Measurements from ENCODE around the gene SRRM2.

The SRRM2 gene

DNA sequence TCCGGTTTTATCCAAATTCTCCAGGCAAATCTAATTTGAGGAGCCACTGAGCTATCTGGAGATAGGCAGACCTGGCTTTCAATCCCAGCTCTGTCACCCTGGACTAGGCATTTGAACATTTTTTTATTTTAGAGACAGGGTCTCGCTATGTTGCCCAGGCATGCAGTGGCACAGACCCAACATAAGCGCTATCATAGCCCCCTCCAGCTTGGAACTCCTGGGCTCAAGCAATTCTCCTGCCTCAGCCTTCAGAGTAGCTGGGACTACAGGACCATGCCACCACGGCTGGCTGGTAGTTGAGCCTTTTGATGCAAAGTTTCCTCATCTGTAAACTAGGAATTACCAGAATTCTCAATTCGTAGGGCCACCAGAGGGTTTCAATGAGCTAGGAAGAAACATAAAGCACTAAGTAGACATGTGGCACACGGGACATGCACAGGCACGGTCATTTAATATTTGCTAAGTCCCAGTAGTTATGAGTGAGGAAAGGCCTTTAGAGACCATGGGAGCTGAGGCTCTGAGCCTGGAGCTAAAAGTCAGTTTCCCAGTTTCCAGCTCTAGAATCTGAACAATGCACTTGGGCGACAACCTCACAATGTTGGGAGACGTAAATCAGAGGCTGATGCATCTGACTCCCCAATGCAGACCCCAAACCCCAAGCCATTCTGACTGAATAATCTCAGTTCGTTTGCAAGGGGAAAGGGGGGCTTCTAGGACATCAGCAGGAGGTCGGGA lies 23.5 kb downstream of the SRRM2 start:
- no peak for TF ChIP-seq CTCF (IDR thresholded peaks at IDR 0.05; ENCODE audit: low read depth, low read length)
- no peak for TF ChIP-seq EZH2phosphoT487 (IDR thresholded peaks at IDR 0.05; ENCODE audit: low read depth)
- no peaks in the 10 kb centered on the region for H3K9me3 ChIP-seq (ENCODE audit: insufficient read depth, low read length)
- H3K9ac ChIP-seq (ENCODE audit: low read length) = peak overlapping the region; percentile 88
- peaks cover 19% of the 10 kb centered on the region for H3K36me3 ChIP-seq (replicated peaks; ENCODE audit: low read depth, low read length)
- H4K20me1 ChIP-seq (ENCODE audit: insufficient read depth, low read length) = peaks cover 16% of the 10 kb centered on the region
- no peak overlapping the region for H2AFZ ChIP-seq (ENCODE audit: low read depth, low read length)
- peaks cover 56% of the 10 kb centered on the region for H3K79me2 ChIP-seq (ENCODE audit: low read length)
- H3K4me3 ChIP-seq (ENCODE audit: low read length) = peak overlapping the region; percentile 97
- H3K27me3 ChIP-seq (ENCODE audit: low read depth, low read length) = no peaks in the 10 kb centered on the region
- peaks cover 18% of the 10 kb centered on the region; the same call in 1 of the 2 replicates for H3K4me1 ChIP-seq (ENCODE audit: low read length)
- H3K27ac ChIP-seq (ENCODE audit: low read length) = no peak overlapping the region
- peak overlapping the region; percentile 87 for H3K4me2 ChIP-seq (ENCODE audit: low read length)

DNA sequence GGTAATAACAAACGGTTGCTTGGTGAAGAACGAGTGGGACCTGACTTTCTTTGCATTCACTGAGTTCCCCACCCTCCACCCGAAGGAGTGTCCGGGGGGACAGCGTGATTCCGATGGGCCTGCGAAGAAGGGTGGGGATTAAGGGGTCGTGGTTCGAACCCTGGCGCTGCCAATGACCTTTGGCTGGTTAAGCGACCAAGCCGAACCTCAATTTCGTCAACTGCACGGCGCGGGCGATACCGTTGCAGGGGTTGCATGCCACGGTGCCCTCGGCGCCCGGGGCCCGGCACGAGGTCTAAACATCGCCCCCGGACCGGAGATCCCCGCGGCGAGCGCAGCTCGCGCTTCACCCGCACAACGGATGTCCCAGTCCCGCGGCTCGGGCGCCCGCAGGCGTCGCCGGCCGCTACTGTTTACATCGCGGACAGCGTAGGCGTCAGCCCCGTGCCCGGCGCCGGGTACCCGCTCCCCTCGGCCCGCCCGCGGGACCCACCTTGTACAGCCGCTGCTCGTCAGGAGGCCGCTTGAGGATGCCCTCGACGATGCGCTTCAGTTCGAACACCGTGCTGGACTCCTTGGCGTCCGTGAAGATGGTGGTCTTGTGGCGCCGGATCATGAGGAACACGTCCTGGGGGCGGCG lies 24.2 kb downstream of the SRRM2 start:
- Histone ChIP-seq H3K4me1 (ENCODE audit: low read length) (peaks cover 18% of the 10 kb centered on the region; the same call in 1 of the 2 replicates), H3K9ac (ENCODE audit: low read length) (peak overlapping the region; percentile 88), H3K4me2 (ENCODE audit: low read length) (peak overlapping the region; percentile 87), H3K27me3 (ENCODE audit: low read depth, low read length) (no peaks in the 10 kb centered on the region), H3K36me3 (replicated peaks; ENCODE audit: low read depth, low read length) (peaks cover 12% of the 10 kb centered on the region), H4K20me1 (ENCODE audit: insufficient read depth, low read length) (peaks cover 10% of the 10 kb centered on the region), H3K79me2 (ENCODE audit: low read length) (peaks cover 50% of the 10 kb centered on the region), H3K27ac (ENCODE audit: low read length) (peak overlapping the region; percentile 31), H3K9me3 (ENCODE audit: insufficient read depth, low read length) (no peaks in the 10 kb centered on the region), H2AFZ (ENCODE audit: low read depth, low read length) (peak overlapping the region; percentile 55; the same call in 1 of the 2 replicates), H3K4me3 (ENCODE audit: low read length) (peak overlapping the region; percentile 97)
- TF ChIP-seq EZH2phosphoT487 (IDR thresholded peaks at IDR 0.05; ENCODE audit: low read depth) = no peak
- no peak for TF ChIP-seq CTCF (IDR thresholded peaks at IDR 0.05; ENCODE audit: low read depth, low read length)

DNA sequence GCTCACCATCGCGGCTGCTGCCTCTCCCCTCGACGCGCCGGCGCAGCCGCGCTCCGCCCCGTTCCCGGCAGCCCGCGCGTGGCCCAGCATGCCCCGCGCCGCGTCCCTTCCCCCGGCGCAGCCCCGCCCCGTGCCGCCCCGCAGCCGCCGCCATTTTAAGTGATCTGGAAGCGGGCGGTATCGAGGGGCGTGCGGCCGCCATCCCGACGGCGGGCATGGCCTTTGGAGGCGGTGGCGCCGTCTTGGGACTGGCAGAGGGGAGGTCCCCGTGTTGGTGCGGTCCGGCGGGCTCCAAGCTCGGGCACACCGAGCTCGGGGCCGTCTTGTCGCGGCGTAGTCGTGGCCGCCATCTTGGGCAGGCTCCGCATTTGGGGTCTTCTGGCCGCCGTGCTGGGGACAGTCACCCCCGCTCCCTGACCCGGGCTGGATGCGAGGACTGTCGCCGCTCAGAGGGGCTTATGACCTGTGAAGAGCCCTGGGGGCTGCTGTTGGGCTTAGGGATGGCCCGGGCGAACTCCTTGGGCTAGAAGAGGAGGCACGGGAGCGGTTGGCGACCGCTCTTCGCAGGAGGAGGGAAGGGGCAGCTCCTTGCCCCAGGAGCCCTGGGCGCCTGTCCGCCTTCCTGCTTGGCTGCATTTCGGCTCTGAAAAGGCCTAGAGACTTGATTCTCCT lies 24.9 kb downstream of the SRRM2 start, which contains the start of gene ELOB:
ELOB (minus strand) TSS at position 50 of the 672 bp plus-strand sequence; CDS start at position 9, 41 bp downstream.
- TF ChIP-seq EZH2phosphoT487 (IDR thresholded peaks at IDR 0.05; ENCODE audit: low read depth) (no peak), CTCF (IDR thresholded peaks at IDR 0.05; ENCODE audit: low read depth, low read length) (no peak)
- Histone ChIP-seq H3K27ac (ENCODE audit: low read length) (peak within 1 kb of the TSS; percentile 80), H4K20me1 (ENCODE audit: insufficient read depth, low read length) (peaks cover 9% of the 10 kb centered on the region), H3K79me2 (ENCODE audit: low read length) (peaks cover 46% of the 10 kb centered on the region), H3K4me2 (ENCODE audit: low read length) (peak within 1 kb of the TSS; percentile 100), H3K9ac (ENCODE audit: low read length) (peak within 1 kb of the TSS; percentile 99), H2AFZ (ENCODE audit: low read depth, low read length) (peak within 1 kb of the TSS; percentile 66; the same call in 1 of the 2 replicates), H3K36me3 (replicated peaks; ENCODE audit: low read depth, low read length) (peaks cover 7% of the 10 kb centered on the region), H3K27me3 (ENCODE audit: low read depth, low read length) (no peaks in the 10 kb centered on the region), H3K9me3 (ENCODE audit: insufficient read depth, low read length) (no peaks in the 10 kb centered on the region), H3K4me3 (ENCODE audit: low read length) (peak within 1 kb of the TSS; percentile 99), H3K4me1 (ENCODE audit: low read length) (peaks cover 18% of the 10 kb centered on the region; the same call in 1 of the 2 replicates)
